ENCODE measurements around the gene MICAL3.

DNA sequence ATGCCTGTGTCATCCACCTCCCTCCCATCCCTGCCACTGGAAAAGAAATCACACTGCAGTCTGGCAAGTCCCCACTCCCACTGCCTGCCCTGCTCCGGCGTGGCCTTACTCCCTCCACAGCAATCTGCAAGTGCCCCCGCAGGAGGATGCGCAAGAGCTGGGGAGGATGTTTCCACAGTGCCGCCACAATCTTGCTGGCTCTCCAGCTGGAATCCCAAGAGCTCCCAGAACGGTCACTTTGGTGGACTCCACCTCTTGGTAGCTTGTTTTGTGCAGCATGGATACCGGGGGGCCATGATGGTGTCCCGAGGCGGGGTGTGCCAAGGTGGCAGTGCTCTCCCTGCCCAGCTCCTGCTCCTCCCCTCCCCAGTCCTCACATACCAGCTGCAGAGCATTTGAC, 76.3 kb downstream of the MICAL3 start:
- TF ChIP-seq POLR2A (IDR thresholded peaks at IDR 0.05) (no peak), CTCF (IDR thresholded peaks at IDR 0.05) (no peak)
